ENCODE data around the gene SP9. TPM values are rescaled to one million over a fixed set of nuclear protein-coding genes. Genes with fewer than 3 reads are reported as not detected.

The SP9 gene
- polyA plus RNA-seq, 2 of the 4 experiments (the other 2 are of a cell fraction): 3.3 to 3.8 TPM

DNA sequence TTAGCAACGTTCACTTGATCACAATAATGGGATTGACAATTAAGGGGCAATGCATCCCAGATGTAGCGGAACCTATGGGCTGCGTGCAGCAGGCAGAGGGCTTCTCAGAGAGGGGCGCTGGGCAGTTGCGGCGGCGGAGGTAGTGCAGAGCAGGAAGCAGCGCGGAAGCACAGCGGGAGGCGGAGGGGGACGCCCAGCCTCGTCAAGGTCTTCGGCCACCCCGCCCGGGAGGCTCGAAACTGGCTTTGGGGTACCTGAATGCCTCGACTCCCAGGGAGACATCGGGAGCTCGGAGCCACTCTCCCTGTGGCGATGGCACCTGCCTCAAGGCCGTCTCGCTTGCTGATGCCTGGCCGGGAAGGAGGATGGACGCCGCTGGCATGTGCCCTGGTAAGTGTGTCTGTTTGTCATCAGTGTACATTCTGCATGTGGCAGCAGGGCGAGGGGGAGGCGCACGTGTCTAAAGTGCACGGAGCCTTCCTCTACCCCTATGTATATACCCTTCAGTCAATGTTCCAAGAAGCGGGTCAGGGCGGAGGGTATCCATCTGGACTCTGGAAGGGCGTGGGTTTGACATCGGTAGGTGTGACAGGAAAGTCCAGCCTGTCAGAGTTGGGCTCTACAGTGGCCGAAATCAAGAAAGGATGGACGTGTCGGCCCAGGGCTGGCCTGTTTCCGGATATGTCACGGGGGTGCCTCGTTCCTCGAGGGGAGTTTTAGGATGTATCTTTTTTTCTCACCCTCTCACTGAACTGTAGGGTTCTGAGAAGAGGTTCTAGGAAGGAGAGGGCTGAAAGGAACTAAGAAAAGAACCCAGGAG, 7.5 kb upstream of the SP9 start:
- 93% methylated on average over 41 of the region's 41 CpGs for WGBS (ENCODE audit: missing lambda C conversion rate)

DNA sequence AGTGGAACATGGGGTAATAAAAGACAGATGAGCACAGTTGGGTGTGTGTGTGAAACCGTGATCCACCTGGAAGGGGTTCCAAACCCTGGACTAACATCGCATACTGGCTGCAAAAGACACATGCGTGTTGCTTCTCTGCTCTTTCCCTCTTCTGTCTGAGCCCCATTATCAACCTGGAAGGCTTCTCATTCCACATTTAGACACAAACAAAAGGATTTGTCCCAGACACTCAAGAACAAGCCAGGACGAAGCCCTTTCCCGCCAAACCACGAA, 7.0 kb upstream of the SP9 start:
- no peak for FAIRE-seq
- no peaks in the 10 kb centered on the region for H3K9me3 ChIP-seq
- 87% methylated on average over 6 of the region's 6 CpGs for WGBS (ENCODE audit: missing lambda C conversion rate)
- H3K4me1 ChIP-seq: peaks cover 22% of the 10 kb centered on the region
- peak overlapping the region; percentile 72 to 82 for H3K27ac ChIP-seq
- ChIA-PET POLR2A (interaction anchor here (1.7 kb wide), 1 partner anchor 79 kb away, joined by 8 read pairs; the partner anchor contains the start of gene OLA1), CTCF (interaction anchor here (3.9 kb wide), 1 partner anchor 9 kb away, joined by 14 read pairs; no protein-coding TSS in a partner anchor)
- no peak for DNase-seq (ENCODE audit: low read depth in 1 of 2, low spot score in 1 of 2)
- H3K4me2 ChIP-seq: peak overlapping the region; percentile 71
- TF ChIP-seq CHD4 (IDR thresholded peaks at IDR 0.05; ENCODE audit: borderline replicate concordance) (no peak), GATA3 (IDR thresholded peaks at IDR 0.05; ENCODE audit: borderline replicate concordance) (no peak), SMC3 (IDR thresholded peaks at IDR 0.05) (no peak), RFX5 (IDR thresholded peaks at IDR 0.05) (no peak), CBX2 (IDR thresholded peaks at IDR 0.05; ENCODE audit: borderline replicate concordance, low read depth) (no peak)
- TF ChIP-seq, protein P1, sequence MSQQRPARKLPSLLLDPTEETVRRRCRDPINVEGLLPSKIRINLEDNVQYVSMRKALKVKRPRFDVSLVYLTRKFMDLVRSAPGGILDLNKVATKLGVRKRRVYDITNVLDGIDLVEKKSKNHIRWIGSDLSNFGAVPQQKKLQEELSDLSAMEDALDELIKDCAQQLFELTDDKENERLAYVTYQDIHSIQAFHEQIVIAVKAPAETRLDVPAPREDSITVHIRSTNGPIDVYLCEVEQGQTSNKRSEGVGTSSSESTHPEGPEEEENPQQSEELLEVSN (IDR thresholded peaks at IDR 0.05; ENCODE audit: borderline replicate concordance, low read depth): peak; percentile 84
- H3K4me3 ChIP-seq: peak overlapping the region; percentile 37; the same call in 1 of the 3 replicates
- ATAC-seq: no peak

More for the DNA sequence above, 7.5 kb upstream of the SP9 start:
- TF ChIP-seq EHF (CRISPR knock-in tag; IDR thresholded peaks at IDR 0.05) (no peak), CHD2 (IDR thresholded peaks at IDR 0.05; ENCODE audit: low read length, partially characterized antibody) (no peak), FOSB (CRISPR knock-in tag; IDR thresholded peaks at IDR 0.05) (no peak), GATA3 (IDR thresholded peaks at IDR 0.05; ENCODE audit: borderline replicate concordance) (no peak), ZSCAN20 (CRISPR knock-in tag; IDR thresholded peaks at IDR 0.05) (no peak), EHMT2 (IDR thresholded peaks at IDR 0.05; ENCODE audit: low read depth) (no peak)
- TF ChIP-seq, protein P2, sequence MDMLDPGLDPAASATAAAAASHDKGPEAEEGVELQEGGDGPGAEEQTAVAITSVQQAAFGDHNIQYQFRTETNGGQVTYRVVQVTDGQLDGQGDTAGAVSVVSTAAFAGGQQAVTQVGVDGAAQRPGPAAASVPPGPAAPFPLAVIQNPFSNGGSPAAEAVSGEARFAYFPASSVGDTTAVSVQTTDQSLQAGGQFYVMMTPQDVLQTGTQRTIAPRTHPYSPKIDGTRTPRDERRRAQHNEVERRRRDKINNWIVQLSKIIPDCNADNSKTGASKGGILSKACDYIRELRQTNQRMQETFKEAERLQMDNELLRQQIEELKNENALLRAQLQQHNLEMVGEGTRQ (IDR thresholded peaks at IDR 0.05): no peak
- TF ChIP-seq, protein P3, sequence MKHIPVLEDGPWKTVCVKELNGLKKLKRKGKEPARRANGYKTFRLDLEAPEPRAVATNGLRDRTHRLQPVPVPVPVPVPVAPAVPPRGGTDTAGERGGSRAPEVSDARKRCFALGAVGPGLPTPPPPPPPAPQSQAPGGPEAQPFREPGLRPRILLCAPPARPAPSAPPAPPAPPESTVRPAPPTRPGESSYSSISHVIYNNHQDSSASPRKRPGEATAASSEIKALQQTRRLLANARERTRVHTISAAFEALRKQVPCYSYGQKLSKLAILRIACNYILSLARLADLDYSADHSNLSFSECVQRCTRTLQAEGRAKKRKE (CRISPR knock-in tag; IDR thresholded peaks at IDR 0.05; ENCODE audit: low read depth): no peak
- TF ChIP-seq, protein P4, sequence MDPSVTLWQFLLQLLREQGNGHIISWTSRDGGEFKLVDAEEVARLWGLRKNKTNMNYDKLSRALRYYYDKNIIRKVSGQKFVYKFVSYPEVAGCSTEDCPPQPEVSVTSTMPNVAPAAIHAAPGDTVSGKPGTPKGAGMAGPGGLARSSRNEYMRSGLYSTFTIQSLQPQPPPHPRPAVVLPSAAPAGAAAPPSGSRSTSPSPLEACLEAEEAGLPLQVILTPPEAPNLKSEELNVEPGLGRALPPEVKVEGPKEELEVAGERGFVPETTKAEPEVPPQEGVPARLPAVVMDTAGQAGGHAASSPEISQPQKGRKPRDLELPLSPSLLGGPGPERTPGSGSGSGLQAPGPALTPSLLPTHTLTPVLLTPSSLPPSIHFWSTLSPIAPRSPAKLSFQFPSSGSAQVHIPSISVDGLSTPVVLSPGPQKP (IDR thresholded peaks at IDR 0.05; ENCODE audit: low read depth, low read length): no peak
- TF ChIP-seq, protein P5, sequence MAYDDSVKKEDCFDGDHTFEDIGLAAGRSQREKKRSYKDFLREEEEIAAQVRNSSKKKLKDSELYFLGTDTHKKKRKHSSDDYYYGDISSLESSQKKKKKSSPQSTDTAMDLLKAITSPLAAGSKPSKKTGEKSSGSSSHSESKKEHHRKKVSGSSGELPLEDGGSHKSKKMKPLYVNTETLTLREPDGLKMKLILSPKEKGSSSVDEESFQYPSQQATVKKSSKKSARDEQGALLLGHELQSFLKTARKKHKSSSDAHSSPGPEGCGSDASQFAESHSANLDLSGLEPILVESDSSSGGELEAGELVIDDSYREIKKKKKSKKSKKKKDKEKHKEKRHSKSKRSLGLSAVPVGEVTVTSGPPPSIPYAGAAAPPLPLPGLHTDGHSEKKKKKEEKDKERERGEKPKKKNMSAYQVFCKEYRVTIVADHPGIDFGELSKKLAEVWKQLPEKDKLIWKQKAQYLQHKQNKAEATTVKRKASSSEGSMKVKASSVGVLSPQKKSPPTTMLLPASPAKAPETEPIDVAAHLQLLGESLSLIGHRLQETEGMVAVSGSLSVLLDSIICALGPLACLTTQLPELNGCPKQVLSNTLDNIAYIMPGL (CRISPR knock-in tag; IDR thresholded peaks at IDR 0.05; ENCODE audit: borderline replicate concordance): no peak
- ChIA-PET CTCF (interaction anchor here (0.8 to 3.9 kb wide), 6 partner anchors 10 to 247 kb away, joined by 3 to 14 read pairs (median 3); no protein-coding TSS in a partner anchor), POLR2A (interaction anchor here (0.6 to 1.3 kb wide), 2 partner anchors 10 to 79 kb away, joined by 3 to 4 read pairs; partner anchors contain the start of gene OLA1)
- FAIRE-seq (no peak), ATAC-seq (no peak), DNase-seq (ENCODE audit: low read depth in 1 of 2, low spot score in 1 of 2) (no peak)
- H3K9me3 ChIP-seq: no peaks in the 10 kb centered on the region
- peak overlapping the region; percentile 88 for H3K4me2 ChIP-seq
- H3K4me1 ChIP-seq: peaks cover 17% of the 10 kb centered on the region
- peak overlapping the region; percentile 72 to 86; a peak in 5 of 6 replicates for H3K27ac ChIP-seq
- no peak overlapping the region; the same call in 2 of the 3 replicates for H3K4me3 ChIP-seq
